Measurements from ENCODE around the gene ATP6V0A4.

DNA sequence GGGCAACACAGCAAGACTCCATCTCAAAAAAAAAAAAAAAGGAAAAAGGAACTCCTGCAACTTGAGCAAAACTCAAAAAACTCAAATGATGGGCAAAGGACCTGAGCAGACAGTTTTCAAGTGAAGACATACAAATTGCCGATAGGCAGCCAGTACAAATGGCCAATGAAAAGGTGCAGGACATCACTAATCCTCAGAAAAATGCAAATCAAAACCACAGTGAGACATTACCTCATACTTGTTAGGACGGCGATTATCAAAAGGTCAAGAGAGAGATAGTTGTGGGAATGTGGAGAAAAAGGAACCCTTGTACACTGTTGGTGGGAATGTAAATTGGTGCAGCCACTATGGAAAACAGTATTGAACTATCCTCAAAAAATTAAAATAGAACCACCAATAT, 113.7 kb downstream of the ATP6V0A4 start:
- TF ChIP-seq POLR2AphosphoS5 (IDR thresholded peaks at IDR 0.05; ENCODE audit: low read depth, low read length) (no peak), SIN3A (IDR thresholded peaks at IDR 0.05; ENCODE audit: borderline replicate concordance, insufficient read depth, low read length) (no peak)
